ENCODE data around the gene ZNF592. TPM values are rescaled to one million over a fixed set of nuclear protein-coding genes. Genes with fewer than 3 reads are reported as not detected.
A peak's percentile ranks its signal among the peaks of the same experiment; 100 is the strongest.

ZNF592 gene
- total RNA-seq, 1 experiment from 2014 or later: 34.6 TPM

GRCh38 chr15:84722628-84723027 is 25.8 kb upstream of the ZNF592 start:
- H3K27ac Mint-ChIP-seq: peak overlapping the region in 1 of 3 experiments; percentile 22; a peak in 1 of 7 replicates
- H3K56ac ChIP-seq (ENCODE audit: insufficient read length, low read depth, low read length): no peak overlapping the region
- no peaks in the 10 kb centered on the region; the same call in 1 of the 2 replicates for H3K4me1 ChIP-seq (ENCODE audit: insufficient read depth, low read length)
- no peak overlapping the region for H2BK5ac ChIP-seq (ENCODE audit: insufficient read length, low read length)
- H3K9ac ChIP-seq (ENCODE audit: extremely low read depth, insufficient read length, low read length): no peak overlapping the region
- H4K5ac ChIP-seq (ENCODE audit: insufficient read length, low read depth, low read length): no peak overlapping the region
- no peaks in the 10 kb centered on the region for H3K27me3 ChIP-seq (ENCODE audit: insufficient read depth, low read length)
- H2BK12ac ChIP-seq (ENCODE audit: insufficient read length, low read depth, low read length): no peak overlapping the region
- H2BK120ac ChIP-seq (ENCODE audit: low read depth, low read length, poor library complexity, severe bottlenecking): no peak overlapping the region
- H3K4me3 Mint-ChIP-seq: no peak overlapping the region
- no peak overlapping the region for H3K4ac ChIP-seq (ENCODE audit: low read depth, low read length)
- no peak overlapping the region for H3K4me2 ChIP-seq (ENCODE audit: insufficient read depth, insufficient read length, low read length)
- H3K27me3 Mint-ChIP-seq (ENCODE audit: low read depth): no peaks in the 10 kb centered on the region
- H2BK20ac ChIP-seq (ENCODE audit: low read depth, low read length, poor library complexity, severe bottlenecking): no peak overlapping the region
- H3K27ac ChIP-seq (ENCODE audit: insufficient read length, low read depth, low read length): no peak overlapping the region
- no peak overlapping the region for H2BK15ac ChIP-seq (ENCODE audit: low read depth, low read length)
- no peaks in the 10 kb centered on the region for H3K23me2 ChIP-seq (ENCODE audit: insufficient read length, low read depth, low read length, poor library complexity, severe bottlenecking)
- H3K79me2 ChIP-seq (ENCODE audit: insufficient read depth, low read length): no peaks in the 10 kb centered on the region
- no peak overlapping the region for H3K23ac ChIP-seq (ENCODE audit: insufficient read length, low read depth, low read length)
- peaks cover 0 to 2% (median 0%) of the 10 kb centered on the region in 3 experiments; a peak in 1 of 7 replicates for H3K36me3 Mint-ChIP-seq (ENCODE audit: insufficient read depth in 1 of 3, low read depth in 3 of 3)
- H3K14ac ChIP-seq (ENCODE audit: insufficient read depth, low read length): no peak overlapping the region
- no peak overlapping the region for H3T11ph ChIP-seq (ENCODE audit: low read length)
- no peaks in the 10 kb centered on the region for H4K20me1 ChIP-seq (ENCODE audit: control insufficient read depth, insufficient read depth, insufficient read length)
- H2AFZ ChIP-seq (ENCODE audit: low read length): no peak overlapping the region
- no peaks in the 10 kb centered on the region for H3K9me3 ChIP-seq (ENCODE audit: control insufficient read depth, low read depth, low read length)
- H4K91ac ChIP-seq (ENCODE audit: insufficient read length, low read depth, low read length): no peak overlapping the region
- no peaks in the 10 kb centered on the region for H3K9me3 Mint-ChIP-seq
- no CpG with 5 or more reads among the region's 2 CpGs for WGBS (ENCODE audit: extremely low coverage, insufficient read length, low lambda C conversion rate)
- H3K79me1 ChIP-seq (ENCODE audit: insufficient read depth, low read depth, low read length, poor library complexity, severe bottlenecking): no peaks in the 10 kb centered on the region
- no peak overlapping the region for H3K18ac ChIP-seq (ENCODE audit: insufficient read length, low read depth, low read length)
- H3K4me1 Mint-ChIP-seq: peaks cover 7 to 8% of the 10 kb centered on the region in 2 experiments; a peak in 3 of 4 replicates
- no peak overlapping the region for H4K8ac ChIP-seq (replicated peaks; ENCODE audit: insufficient read length, low read depth, low read length)
- no peak for DNase-seq
- no peak overlapping the region for H2AK5ac ChIP-seq (ENCODE audit: insufficient read length, low read length)
- no peak for TF ChIP-seq CTCF (conservative IDR thresholded peaks at IDR 0.05)

Data from H9 (cell line).